GM23338 (cell line): ENCODE measurements around the gene ADAMTS14. TPM values are rescaled to one million over a fixed set of nuclear protein-coding genes. Genes with fewer than 3 reads are reported as not detected.

Experiments
- ATAC-seq: fragments of 200-7000 bp; cut with Tn5 transposase; 3 replicates; pipeline ENCODE4 v1.9.1; 2020
- DNase-seq: peaks from one replicate; pipeline ENCODE4 v3.0.0-alpha.2; 2015; ENCODE audit warnings: low spot score
- H2AFZ ChIP-seq: fragments of 200-600 bp; sonication (generic); 2 replicates; pipeline ENCODE4 v1.8.0; 2016; ENCODE audit warnings: antibody characterized with exemption, mild to moderate bottlenecking, moderate library complexity
- H3F3A ChIP-seq: fragments of 200-600 bp; sonication (generic); replicated peaks from 2 replicates; pipeline ENCODE4 v1.8.0; 2017; ENCODE audit warnings: antibody characterized with exemption, mixed run types, low read depth
- H3K27ac ChIP-seq: fragments of 200-600 bp; sonication (generic); 2 replicates; pipeline ENCODE4 v1.6.1; 2016; ENCODE audit warnings: low read depth
- H3K27me3 ChIP-seq: fragments of 200-600 bp; sonication (generic); 2 replicates; pipeline ENCODE4 v1.8.0; 2016; ENCODE audit warnings: mild to moderate bottlenecking, mixed run types, moderate library complexity; ENCODE audit not compliant: insufficient read depth
- H3K36me3 ChIP-seq: fragments of 200-600 bp; sonication (generic); 2 replicates; pipeline ENCODE4 v1.8.0; 2016; ENCODE audit warnings: mild to moderate bottlenecking; ENCODE audit not compliant: insufficient read depth
- H3K4me1 ChIP-seq: fragments of 200-600 bp; sonication (generic); 2 replicates; pipeline ENCODE4 v1.8.0; 2016; ENCODE audit warnings: mild to moderate bottlenecking, moderate library complexity; ENCODE audit not compliant: insufficient read depth
- H3K4me2 ChIP-seq: fragments of 200-600 bp; sonication (generic); 2 replicates; pipeline ENCODE4 v1.7.1; 2017; ENCODE audit warnings: mixed run types
- H3K4me3 ChIP-seq: fragments of 200-600 bp; sonication (generic); 2 replicates; pipeline ENCODE4 v1.6.1; 2016; ENCODE audit warnings: mixed run types
- H3K79me2 ChIP-seq: fragments of 200-600 bp; sonication (generic); replicated peaks from 2 replicates; pipeline ENCODE4 v1.8.0; 2017; ENCODE audit warnings: mild to moderate bottlenecking; ENCODE audit not compliant: insufficient read depth
- H3K9me2 ChIP-seq: fragments of 200-600 bp; sonication (generic); 2 replicates; pipeline ENCODE4 v1.8.0; 2017; ENCODE audit not compliant: insufficient read depth
- H4K20me1 ChIP-seq: fragments of 200-600 bp; sonication (generic); replicated peaks from 2 replicates; pipeline ENCODE4 v1.8.0; 2017; ENCODE audit warnings: mild to moderate bottlenecking; ENCODE audit not compliant: insufficient read depth
- H3K27ac Mint-ChIP-seq: 2 replicates; pipeline ENCODE4 v1.8.0; 2020; ENCODE audit warnings: inconsistent platforms, mild to moderate bottlenecking, moderate library complexity, mixed read lengths
- H3K27me3 Mint-ChIP-seq: 3 replicates; pipeline ENCODE4 v1.8.0; 2022; ENCODE audit warnings: low read depth, mild to moderate bottlenecking, moderate library complexity, mixed read lengths, inconsistent platforms; ENCODE audit not compliant: insufficient read depth, poor library complexity
- H3K36me3 Mint-ChIP-seq: 3 replicates; pipeline ENCODE4 v1.8.0; 2021; ENCODE audit warnings: low read depth, mild to moderate bottlenecking, inconsistent platforms, moderate library complexity, mixed read lengths
- H3K4me1 Mint-ChIP-seq: 3 replicates; pipeline ENCODE4 v1.8.0; 2020; ENCODE audit warnings: mild to moderate bottlenecking, inconsistent platforms, mixed read lengths
- H3K4me3 Mint-ChIP-seq: 3 replicates; pipeline ENCODE4 v1.8.0; 2021; ENCODE audit warnings: moderate library complexity, mild to moderate bottlenecking, inconsistent platforms, mixed read lengths
- H3K9me3 Mint-ChIP-seq: 3 replicates; pipeline ENCODE4 v1.8.0; 2020; ENCODE audit warnings: moderate library complexity, mild to moderate bottlenecking, inconsistent platforms, mixed read lengths
- CREB1 ChIP-seq: fragments of 250-450 bp; sonication (Bioruptor Pico); IDR thresholded peaks from 2 replicates; pipeline ENCODE4 v1.5.0; 2020; ENCODE audit warnings: low read depth, mild to moderate bottlenecking, moderate library complexity
- CTCF ChIP-seq, 2 experiments: fragments of 200-600 bp in 1 of 2; sonication (generic) in 1 of 2; conservative IDR thresholded peaks; 2 replicates each; pipeline versions ENCODE4 v1.5.1 to v1.6.1; 2016 to 2017; ENCODE audit warnings: antibody characterized with exemption in 2 of 2, low read depth in 2 of 2, mild to moderate bottlenecking in 2 of 2, moderate library complexity in 1 of 2
- EZH2 ChIP-seq: fragments of 200-600 bp; sonication (generic); IDR thresholded peaks from one replicate; pipeline ENCODE4 v1.8.0; 2017; ENCODE audit warnings: antibody characterized with exemption, mild to moderate bottlenecking, low read depth; ENCODE audit not compliant: unreplicated experiment
- EZH2phosphoT487 ChIP-seq: fragments of 200-600 bp; sonication (generic); IDR thresholded peaks from one replicate; pipeline ENCODE4 v1.8.1; 2018; ENCODE audit warnings: antibody characterized with exemption; ENCODE audit not compliant: unreplicated experiment
- JUNB ChIP-seq: IDR thresholded peaks from one replicate; pipeline ENCODE4 v1.6.1; 2016; ENCODE audit warnings: antibody characterized with exemption; ENCODE audit not compliant: unreplicated experiment
- NANOG ChIP-seq: IDR thresholded peaks from 2 replicates; pipeline ENCODE4 v1.6.1; 2016; ENCODE audit warnings: antibody characterized with exemption, borderline replicate concordance
- POLR2AphosphoS5 ChIP-seq: IDR thresholded peaks from 2 replicates; pipeline ENCODE4 v1.6.1; 2016; ENCODE audit warnings: antibody characterized with exemption, low read depth
- REST ChIP-seq: IDR thresholded peaks from one replicate; pipeline ENCODE4 v1.6.1; 2018; ENCODE audit warnings: antibody characterized with exemption; ENCODE audit not compliant: unreplicated experiment
- STAT1 ChIP-seq: IDR thresholded peaks from one replicate; pipeline ENCODE4 v1.6.1; 2016; ENCODE audit warnings: antibody characterized with exemption; ENCODE audit not compliant: unreplicated experiment
- ZNF114 ChIP-seq: fragments of 250-450 bp; sonication (Bioruptor Pico); IDR thresholded peaks from 2 replicates; pipeline ENCODE4 v1.5.0; 2020; ENCODE audit warnings: mild to moderate bottlenecking, moderate library complexity
- ZNF331 ChIP-seq: fragments of 250-450 bp; sonication (Bioruptor Pico); IDR thresholded peaks from 2 replicates; pipeline ENCODE4 v1.5.0; 2020; ENCODE audit warnings: low read depth, mild to moderate bottlenecking, moderate library complexity
- ZNF462 ChIP-seq: fragments of 250-450 bp; sonication (Bioruptor Pico); IDR thresholded peaks from 2 replicates; pipeline ENCODE4 v1.5.0; 2020; ENCODE audit warnings: mild to moderate bottlenecking, moderate library complexity
- polyA plus RNA-seq: library from polyadenylated mRNA; unstranded; fragments of >200 nt; fragmentation: Nextera tagmentation; extraction: Ambion mirVana; gene quantifications from 2 replicates; pipeline ENCODE4 v1.2.1, GENCODE V29; 2016
- total RNA-seq: library from RNA; depleted of rRNA; stranded (reverse); fragments of >200 nt; shearing (Covaris generic); gene quantifications from 2 replicates; pipeline ENCODE4 v1.2.3, GENCODE V29; 2014
- TF ChIP-seq, protein P1 (sequence below): IDR thresholded peaks from 2 replicates; pipeline ENCODE4 v1.6.1; 2016; ENCODE audit warnings: antibody characterized with exemption

Gene ADAMTS14
- total and polyA plus RNA-seq, 2 experiments from 2014 or later: 1.9 to 2.1 TPM

- no peak for DNase-seq
- Histone ChIP-seq H3F3A (no peaks in the 10 kb centered on the region), H2AFZ (no peak overlapping the region; the same call in 1 of the 2 replicates), H3K36me3 (no peaks in the 10 kb centered on the region), H3K79me2 (no peaks in the 10 kb centered on the region), H4K20me1 (no peaks in the 10 kb centered on the region; the same call in 1 of the 2 replicates), H3K4me2 (no peak overlapping the region), H3K27ac (no peak overlapping the region), H3K9me2 (peaks cover 4% of the 10 kb centered on the region; the same call in 1 of the 2 replicates), H3K4me1 (no peaks in the 10 kb centered on the region), H3K4me3 (no peak overlapping the region), H3K27me3 (no peaks in the 10 kb centered on the region)
- no peak for TF ChIP-seq ZNF114
- no peak for TF ChIP-seq EZH2
- no peak for TF ChIP-seq CREB1 (CRISPR knock-in tag)
- TF ChIP-seq ZNF331 (CRISPR knock-in tag): no peak
- no peak for TF ChIP-seq JUNB
- no peak for TF ChIP-seq CTCF (conservative IDR thresholded peaks at IDR 0.05; ENCODE audit: low read depth in 2 of 2)
- TF ChIP-seq STAT1: no peak
- no peak for TF ChIP-seq NANOG
- TF ChIP-seq POLR2AphosphoS5: no peak
- no peak for TF ChIP-seq REST
- TF ChIP-seq, protein P1, sequence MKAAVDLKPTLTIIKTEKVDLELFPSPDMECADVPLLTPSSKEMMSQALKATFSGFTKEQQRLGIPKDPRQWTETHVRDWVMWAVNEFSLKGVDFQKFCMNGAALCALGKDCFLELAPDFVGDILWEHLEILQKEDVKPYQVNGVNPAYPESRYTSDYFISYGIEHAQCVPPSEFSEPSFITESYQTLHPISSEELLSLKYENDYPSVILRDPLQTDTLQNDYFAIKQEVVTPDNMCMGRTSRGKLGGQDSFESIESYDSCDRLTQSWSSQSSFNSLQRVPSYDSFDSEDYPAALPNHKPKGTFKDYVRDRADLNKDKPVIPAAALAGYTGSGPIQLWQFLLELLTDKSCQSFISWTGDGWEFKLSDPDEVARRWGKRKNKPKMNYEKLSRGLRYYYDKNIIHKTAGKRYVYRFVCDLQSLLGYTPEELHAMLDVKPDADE: no peak
- TF ChIP-seq ZNF462 (CRISPR knock-in tag): no peak
- no peak for TF ChIP-seq EZH2phosphoT487
- Mint-ChIP-seq H3K27ac (no peak overlapping the region), H3K4me3 (no peak overlapping the region), H3K36me3 (no peaks in the 10 kb centered on the region), H3K9me3 (no peaks in the 10 kb centered on the region), H3K27me3 (peaks cover 6% of the 10 kb centered on the region), H3K4me1 (peaks cover 5% of the 10 kb centered on the region; the same call in 2 of the 3 replicates)
- ATAC-seq: peak; percentile 27
Observed at GRCh38 chr10:70778267-70778924, 106.1 kb downstream of the ADAMTS14 start.
